Thoracic aorta (tissue), 2 donors: ENCODE data around the gene CLEC3B. TPM values are rescaled to one million over a fixed set of nuclear protein-coding genes. Genes with fewer than 3 reads are reported as not detected.
A peak's percentile ranks its signal among the peaks of the same experiment; 100 is the strongest.

Experiments
- ATAC-seq: fragments of 150-250 bp; one replicate; pipeline ENCODE4 v1.8.0; 2017; ENCODE audit warnings: low read depth; ENCODE audit not compliant: insufficient number of reproducible peaks, low FRiP score
- DNase-seq: peaks from one replicate; pipeline ENCODE4 v3.0.0-alpha.2; 2020; ENCODE audit warnings: low spot score
- H3K27ac ChIP-seq, 2 donors: fragments of 200-600 bp; sonication (generic); 1 replicate in 1 of 2; 2 replicates in 1 of 2; pipeline ENCODE4 v1.5.1; 2016; ENCODE audit warnings: mild to moderate bottlenecking in 2 of 2, moderate library complexity in 2 of 2
- H3K27me3 ChIP-seq: fragments of 200-600 bp; sonication (generic); replicated peaks from 2 replicates; pipeline ENCODE4 v1.6.0; 2016; ENCODE audit warnings: mild to moderate bottlenecking; ENCODE audit not compliant: insufficient read depth
- H3K36me3 ChIP-seq: fragments of 200-600 bp; sonication (generic); one replicate; pipeline ENCODE4 v1.5.1; 2016
- H3K4me1 ChIP-seq, 2 donors: fragments of 200-600 bp; sonication (generic); 1 replicate in 1 of 2; 2 replicates in 1 of 2; pipeline versions ENCODE4 v1.5.1 to v1.6.0; 2016; ENCODE audit warnings: low read depth in 2 of 2, mild to moderate bottlenecking in 1 of 2; ENCODE audit not compliant: control insufficient read depth in 1 of 2
- H3K4me3 ChIP-seq: fragments of 200-600 bp; sonication (generic); 2 replicates; pipeline ENCODE4 v1.5.1; 2016; ENCODE audit warnings: mild to moderate bottlenecking
- H3K9me3 ChIP-seq: fragments of 200-600 bp; sonication (generic); 2 replicates; pipeline ENCODE4 v1.5.1; 2016
- total RNA-seq, 2 donors: library from RNA; depleted of rRNA; stranded (reverse); fragments of >200 nt; gene quantifications; one replicate each; pipeline versions ENCODE4 v1.1.0 to v1.2.3, GENCODE V29; 2016
- TF ChIP-seq, protein P1 (sequence below): fragments of 200-600 bp; sonication (generic); IDR thresholded peaks from one replicate; pipeline ENCODE4 v1.5.1; 2019; ENCODE audit warnings: antibody characterized with exemption

CLEC3B gene
- total RNA-seq, 2 donors from 2014 or later: 96.6 to 202 TPM

DNA sequence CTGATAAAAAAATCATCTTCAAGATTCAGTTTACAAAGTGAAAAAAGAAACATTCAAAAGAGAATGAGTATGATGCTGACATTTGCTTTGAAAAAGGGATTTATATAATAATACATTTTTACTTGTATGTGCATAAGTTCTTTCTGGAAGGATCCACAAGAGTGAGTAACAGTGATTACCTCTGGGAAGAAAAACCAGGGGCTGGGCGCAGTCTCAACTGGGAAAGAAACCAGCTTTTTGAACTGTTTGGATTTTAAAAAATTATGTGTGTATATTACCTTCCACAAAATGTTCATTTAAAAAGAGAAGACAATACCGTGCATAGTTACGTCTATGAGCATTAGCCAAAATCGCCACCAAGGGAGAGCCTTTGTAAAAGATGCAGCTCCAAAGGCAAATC is 1.3 kb downstream of the CLEC3B start:
- peaks cover 27 to 63% of the 10 kb centered on the region in 2 donors for H3K4me1 ChIP-seq
- no peak for DNase-seq
- H3K27ac ChIP-seq: peak overlapping the region in 1 of 2 donors; percentile 42
- H3K36me3 ChIP-seq: no peaks in the 10 kb centered on the region
- peak overlapping the region; percentile 59 for H3K4me3 ChIP-seq
- TF ChIP-seq, protein P1, sequence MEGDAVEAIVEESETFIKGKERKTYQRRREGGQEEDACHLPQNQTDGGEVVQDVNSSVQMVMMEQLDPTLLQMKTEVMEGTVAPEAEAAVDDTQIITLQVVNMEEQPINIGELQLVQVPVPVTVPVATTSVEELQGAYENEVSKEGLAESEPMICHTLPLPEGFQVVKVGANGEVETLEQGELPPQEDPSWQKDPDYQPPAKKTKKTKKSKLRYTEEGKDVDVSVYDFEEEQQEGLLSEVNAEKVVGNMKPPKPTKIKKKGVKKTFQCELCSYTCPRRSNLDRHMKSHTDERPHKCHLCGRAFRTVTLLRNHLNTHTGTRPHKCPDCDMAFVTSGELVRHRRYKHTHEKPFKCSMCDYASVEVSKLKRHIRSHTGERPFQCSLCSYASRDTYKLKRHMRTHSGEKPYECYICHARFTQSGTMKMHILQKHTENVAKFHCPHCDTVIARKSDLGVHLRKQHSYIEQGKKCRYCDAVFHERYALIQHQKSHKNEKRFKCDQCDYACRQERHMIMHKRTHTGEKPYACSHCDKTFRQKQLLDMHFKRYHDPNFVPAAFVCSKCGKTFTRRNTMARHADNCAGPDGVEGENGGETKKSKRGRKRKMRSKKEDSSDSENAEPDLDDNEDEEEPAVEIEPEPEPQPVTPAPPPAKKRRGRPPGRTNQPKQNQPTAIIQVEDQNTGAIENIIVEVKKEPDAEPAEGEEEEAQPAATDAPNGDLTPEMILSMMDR: no peak
- H3K27me3 ChIP-seq: no peaks in the 10 kb centered on the region
- no peak for ATAC-seq
- no peaks in the 10 kb centered on the region for H3K9me3 ChIP-seq

DNA sequence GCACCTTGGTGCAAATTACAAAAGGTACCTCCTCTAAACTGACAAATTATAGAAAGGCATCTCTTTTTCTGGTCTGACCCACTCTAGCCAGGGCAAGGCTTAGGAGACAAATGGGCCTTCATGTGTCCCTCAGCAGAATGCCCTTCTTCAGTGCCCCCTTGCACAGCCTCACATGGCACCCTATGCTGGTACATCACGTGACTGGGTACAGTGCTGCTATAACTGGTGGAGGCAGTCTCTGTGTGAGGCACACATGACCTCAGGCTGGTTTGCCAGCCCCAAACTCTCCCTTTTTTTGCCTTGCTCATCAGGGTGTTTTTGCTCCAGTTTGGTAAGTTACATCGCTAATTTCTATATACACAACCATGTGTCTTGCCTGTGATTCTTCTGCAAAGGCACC is 3.1 kb downstream of the CLEC3B start:
- Histone ChIP-seq H3K36me3 (no peaks in the 10 kb centered on the region), H3K4me3 (no peak overlapping the region), H3K27ac (no peak overlapping the region), H3K27me3 (no peaks in the 10 kb centered on the region), H3K4me1 (peaks cover 27 to 59% of the 10 kb centered on the region in 2 donors), H3K9me3 (no peaks in the 10 kb centered on the region)
- no peak for DNase-seq
- TF ChIP-seq, protein P1: no peak
- ATAC-seq: no peak

DNA sequence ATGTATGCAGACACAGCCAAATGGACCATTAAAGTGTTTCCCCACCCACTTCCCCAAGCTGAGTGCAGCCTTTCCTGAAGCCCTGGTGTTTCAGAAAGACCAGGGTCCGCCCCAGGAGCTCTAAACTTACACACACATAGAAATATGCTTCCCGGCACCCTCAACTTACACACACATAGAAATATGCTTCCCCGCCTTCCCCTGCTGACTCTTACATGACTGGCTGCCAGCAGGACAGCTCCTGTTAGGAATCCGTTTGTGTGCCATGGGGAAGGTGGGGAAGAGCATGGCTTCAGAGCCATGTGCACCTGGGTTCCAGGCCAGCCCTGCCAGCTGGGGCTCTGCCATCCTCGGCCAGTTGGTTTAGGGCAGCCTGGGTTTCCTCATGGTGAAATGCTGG is 3.6 kb downstream of the CLEC3B start:
- Histone ChIP-seq H3K27ac (no peak overlapping the region), H3K4me1 (peaks cover 23 to 57% of the 10 kb centered on the region in 2 donors)

DNA sequence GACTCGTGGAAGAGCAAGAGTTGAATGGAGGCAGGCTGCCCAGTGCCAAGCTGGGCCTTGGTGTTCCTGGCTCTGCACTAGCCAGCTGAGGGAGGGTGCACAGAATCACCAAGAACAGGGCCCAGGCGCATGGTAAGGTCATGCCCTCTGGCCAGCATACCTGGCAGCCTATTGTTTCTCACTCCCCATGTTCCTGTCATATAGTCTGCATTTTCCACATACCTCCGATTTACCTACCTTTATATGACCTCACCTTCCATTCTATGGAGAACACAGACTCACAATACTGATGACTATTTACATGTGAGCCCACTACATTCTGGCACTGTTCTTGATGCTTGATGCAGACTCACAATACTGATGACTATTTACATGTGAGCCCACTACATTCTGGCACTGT is 5.4 kb downstream of the CLEC3B start:
- DNase-seq (no peak), ATAC-seq (no peak)
- no peak overlapping the region for H3K27ac ChIP-seq
- TF ChIP-seq, protein P1: no peak
- no peaks in the 10 kb centered on the region for H3K36me3 ChIP-seq
- peaks cover 10 to 57% of the 10 kb centered on the region in 2 donors for H3K4me1 ChIP-seq
- H3K27me3 ChIP-seq: no peaks in the 10 kb centered on the region
- no peak overlapping the region for H3K4me3 ChIP-seq
- H3K9me3 ChIP-seq: no peaks in the 10 kb centered on the region

More for the DNA sequence above, 3.6 kb downstream of the CLEC3B start:
- no peak overlapping the region for H3K4me3 ChIP-seq
- no peaks in the 10 kb centered on the region for H3K36me3 ChIP-seq
- TF ChIP-seq, protein P1: no peak
- ATAC-seq: no peak
- DNase-seq: no peak
- H3K27me3 ChIP-seq: no peaks in the 10 kb centered on the region
- no peaks in the 10 kb centered on the region for H3K9me3 ChIP-seq

DNA sequence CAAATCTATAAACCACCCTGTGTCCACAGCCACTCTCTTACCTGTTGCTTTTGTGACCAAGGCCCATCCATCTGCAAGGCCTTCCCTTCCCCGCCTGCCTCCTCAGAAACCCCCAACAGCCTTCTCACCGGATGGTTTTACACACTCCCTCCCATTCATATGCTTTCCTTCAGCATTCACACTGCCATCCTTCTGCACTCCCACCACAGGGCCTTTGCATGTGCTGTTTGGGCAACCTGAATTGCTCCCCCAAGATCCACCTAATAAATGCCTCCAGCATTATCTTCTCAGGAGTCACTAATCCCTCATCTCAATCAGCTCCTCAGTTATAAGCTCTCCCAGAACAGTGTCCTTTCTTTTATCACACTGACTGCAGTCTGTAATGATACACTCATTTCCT is 6.0 kb downstream of the CLEC3B start:
- Histone ChIP-seq H3K4me3 (no peak overlapping the region), H3K9me3 (no peaks in the 10 kb centered on the region), H3K36me3 (no peaks in the 10 kb centered on the region), H3K27me3 (no peaks in the 10 kb centered on the region), H3K4me1 (peaks cover 5 to 57% of the 10 kb centered on the region in 2 donors), H3K27ac (no peak overlapping the region)
- DNase-seq: no peak
- no peak for ATAC-seq
- TF ChIP-seq, protein P1: no peak
